CD14-positive monocyte (primary cell): Measurements from ENCODE around the gene SLC24A3. TPM values are rescaled to one million over a fixed set of nuclear protein-coding genes. Genes with fewer than 3 reads are reported as not detected.

ENCODE experiments used
- DNase-seq, 3 donors: peaks; one replicate each; pipeline ENCODE4 v3.0.0-alpha.2; 2011 to 2022
- H2AFZ ChIP-seq: 2 replicates; pipeline ENCODE4 v1.6.0; 2012; ENCODE audit warnings: mild to moderate bottlenecking, low read depth, low read length, inconsistent platforms; ENCODE audit not compliant: insufficient read depth, poor library complexity, severe bottlenecking
- H3K27ac ChIP-seq, 2 donors: 1 replicate in 1 of 2; 2 replicates in 1 of 2; pipeline ENCODE4 v1.5.1; 2012 to 2013; ENCODE audit warnings: low read length in 2 of 2, control low read depth in 1 of 2, inconsistent platforms in 1 of 2, low read depth in 1 of 2, mild to moderate bottlenecking in 1 of 2
- H3K27me3 ChIP-seq, 2 donors: one replicate each; pipeline versions ENCODE4 v1.6.0 to v1.6.1; 2011 to 2013; ENCODE audit warnings: low read length in 2 of 2; ENCODE audit not compliant: control insufficient read depth in 2 of 2, insufficient read depth in 2 of 2
- H3K36me3 ChIP-seq, 2 donors: replicated peaks in 1 of 2; 1 replicate in 1 of 2; 2 replicates in 1 of 2; pipeline versions ENCODE4 v1.5.1 to v1.6.1; 2012 to 2013; ENCODE audit warnings: low read length in 2 of 2, control low read depth in 1 of 2, inconsistent platforms in 1 of 2, mild to moderate bottlenecking in 1 of 2; ENCODE audit not compliant: insufficient read depth in 2 of 2, control insufficient read depth in 1 of 2
- H3K4me1 ChIP-seq, 2 donors: 1 replicate in 1 of 2; 2 replicates in 1 of 2; pipeline versions ENCODE4 v1.5.1 to v1.6.1; 2012 to 2013; ENCODE audit warnings: low read length in 2 of 2, control low read depth in 1 of 2, inconsistent platforms in 1 of 2, mild to moderate bottlenecking in 1 of 2, moderate library complexity in 1 of 2; ENCODE audit not compliant: insufficient read depth in 2 of 2, control insufficient read depth in 1 of 2
- H3K4me2 ChIP-seq: replicated peaks from 2 replicates; pipeline ENCODE3; 2012; ENCODE audit warnings: low read length, moderate library complexity, mild to moderate bottlenecking; ENCODE audit not compliant: poor library complexity, severe bottlenecking; ENCODE audit errors: extremely low read depth
- H3K4me3 ChIP-seq, 3 experiments: fragments of 200-600 bp in 1 of 3; sonication (generic) in 1 of 3; replicated peaks in 1 of 3; 1 replicate in 2 of 3; 2 replicates in 1 of 3; pipeline ENCODE4 v1.5.1; 2011 to 2013; ENCODE audit warnings: low read length in 3 of 3, mild to moderate bottlenecking in 3 of 3, control low read depth in 2 of 3, low read depth in 2 of 3, inconsistent platforms in 1 of 3, moderate library complexity in 1 of 3
- H3K79me2 ChIP-seq: 2 replicates; pipeline ENCODE4 v1.6.0; 2012; ENCODE audit warnings: mild to moderate bottlenecking, control low read depth, inconsistent platforms, low read length, moderate library complexity; ENCODE audit not compliant: insufficient read depth
- H3K9ac ChIP-seq: 2 replicates; pipeline ENCODE4 v1.6.0; 2017; ENCODE audit warnings: low read length, mild to moderate bottlenecking; ENCODE audit not compliant: insufficient read depth, poor library complexity, severe bottlenecking
- H3K9me3 ChIP-seq, 2 donors: replicated peaks in 1 of 2; 1 replicate in 1 of 2; 2 replicates in 1 of 2; pipeline versions ENCODE4 v1.5.1 to v1.6.1; 2012 to 2013; ENCODE audit warnings: low read length in 2 of 2, control low read depth in 1 of 2; ENCODE audit not compliant: control insufficient read depth in 1 of 2, insufficient read depth in 1 of 2
- H4K20me1 ChIP-seq: 2 replicates; pipeline ENCODE4 v1.6.0; 2012; ENCODE audit warnings: mild to moderate bottlenecking, low read length, control low read depth, moderate library complexity; ENCODE audit not compliant: insufficient read depth
- H3K27ac Mint-ChIP-seq, 7 donors: one replicate each; pipeline ENCODE4 v1.8.0; 2020; ENCODE audit warnings: mild to moderate bottlenecking in 7 of 7, mixed read lengths in 7 of 7, moderate library complexity in 6 of 7, inconsistent platforms in 2 of 7
- H3K27me3 Mint-ChIP-seq, 3 donors: one replicate each; pipeline ENCODE4 v1.8.0; 2021 to 2022; ENCODE audit warnings: low read depth in 3 of 3, mild to moderate bottlenecking in 3 of 3, mixed read lengths in 3 of 3, moderate library complexity in 3 of 3, inconsistent platforms in 1 of 3
- H3K36me3 Mint-ChIP-seq, 2 donors: one replicate each; pipeline ENCODE4 v1.8.0; 2020; ENCODE audit warnings: mixed read lengths in 2 of 2, inconsistent platforms in 1 of 2, mild to moderate bottlenecking in 1 of 2
- H3K4me1 Mint-ChIP-seq: one replicate; pipeline ENCODE4 v1.8.0; 2020; ENCODE audit warnings: mild to moderate bottlenecking, mixed read lengths
- H3K4me3 Mint-ChIP-seq, 2 donors: one replicate each; pipeline ENCODE4 v1.8.0; 2020; ENCODE audit warnings: mild to moderate bottlenecking in 2 of 2, mixed read lengths in 2 of 2, moderate library complexity in 1 of 2
- H3K9me3 Mint-ChIP-seq, 7 donors: one replicate each; pipeline ENCODE4 v1.8.0; 2020 to 2022; ENCODE audit warnings: mixed read lengths in 7 of 7, mild to moderate bottlenecking in 6 of 7, moderate library complexity in 6 of 7, inconsistent platforms in 2 of 7
- CTCF ChIP-seq: fragments of 200-600 bp; IDR thresholded peaks from one replicate; pipeline ENCODE4 v1.8.0; 2022; ENCODE audit warnings: antibody characterized with exemption, mild to moderate bottlenecking
- WGBS: methylation state at CpG from one replicate; pipeline ENCODE4 v1.1.5; 2013; ENCODE audit warnings: missing lambda C conversion rate; ENCODE audit not compliant: insufficient coverage; 5-methylcytosine and 5-hydroxymethylcytosine counted together
- intact Hi-C, 2 donors: fragments of 100-400 bp; cut with micrococcal nuclease; formaldehyde crosslinking; loops; one replicate each; pipeline versions ENCODE4 v1.15.0 to v1.15.1; 2023
- polyA plus RNA-seq, 3 donors: library from polyadenylated mRNA; depleted of rRNA in 1 of 3; unstranded in 2 of 3; stranded (reverse) in 1 of 3; fragments of 300-500 nt in 2 of 3; fragments of >200 nt in 1 of 3; fragmentation: Illumina TruSeq in 2 of 3; gene quantifications; 1 replicate in 2 of 3; 2 replicates in 1 of 3; pipeline ENCODE4 v1.2.3, GENCODE V29; 2012 to 2021

Gene SLC24A3
- polyA plus RNA-seq, 3 donors = 0.04 to 0.08 TPM; not detected in 1

- Histone ChIP-seq H2AFZ (peak overlapping the region; percentile 14), H3K27ac (no peak overlapping the region), H3K36me3 (no peaks in the 10 kb centered on the region), H3K79me2 (no peaks in the 10 kb centered on the region), H3K27me3 (no peaks in the 10 kb centered on the region), H3K9me3 (peaks cover 0 to 3% of the 10 kb centered on the region in 2 donors), H3K9ac (no peak overlapping the region), H3K4me3 (no peak overlapping the region), H3K4me1 (peaks cover 18 to 21% of the 10 kb centered on the region in 2 donors), H4K20me1 (no peaks in the 10 kb centered on the region), H3K4me2 (no peak overlapping the region)
- no peaks in the 10 kb centered on the region for H3K36me3 Mint-ChIP-seq
- no peaks in the 10 kb centered on the region for H3K27me3 Mint-ChIP-seq
- DNase-seq = no peak
- peaks cover 35% of the 10 kb centered on the region for H3K4me1 Mint-ChIP-seq
- 35% methylated on average over 4 of the region's 8 CpGs for WGBS
- no peak overlapping the region for H3K4me3 Mint-ChIP-seq
- TF ChIP-seq CTCF = no peak
- no peak overlapping the region for H3K27ac Mint-ChIP-seq
- peaks cover 0 to 6% (median 4%) of the 10 kb centered on the region in 7 donors for H3K9me3 Mint-ChIP-seq
- intact Hi-C loops = no loop called here
Observed at GRCh38 chr20:19423900-19424620, 211.6 kb downstream of the SLC24A3 start.

GRCh38 chr20:19426356-19426755 lies 213.9 kb downstream of the SLC24A3 start:
- Histone ChIP-seq H4K20me1 (no peaks in the 10 kb centered on the region), H3K79me2 (no peaks in the 10 kb centered on the region), H3K9ac (no peak overlapping the region), H3K4me2 (no peak overlapping the region), H2AFZ (no peak overlapping the region), H3K27me3 (no peaks in the 10 kb centered on the region), H3K9me3 (peaks cover 0 to 3% of the 10 kb centered on the region in 2 donors), H3K4me1 (peaks cover 20 to 23% of the 10 kb centered on the region in 2 donors), H3K4me3 (no peak overlapping the region), H3K27ac (no peak overlapping the region), H3K36me3 (no peaks in the 10 kb centered on the region)
- Mint-ChIP-seq H3K36me3 (no peaks in the 10 kb centered on the region), H3K27me3 (no peaks in the 10 kb centered on the region), H3K9me3 (peaks cover 0 to 4% (median 2%) of the 10 kb centered on the region in 7 donors), H3K4me3 (no peak overlapping the region), H3K4me1 (peaks cover 37% of the 10 kb centered on the region), H3K27ac (no peak overlapping the region)
- no peak for DNase-seq
- no peak for TF ChIP-seq CTCF
- intact Hi-C loops = no loop called here
- no CpG with 5 or more reads among the region's 3 CpGs for WGBS
